H1 (cell line): ENCODE results near the gene PDE4C. TPM values are rescaled to one million over a fixed set of nuclear protein-coding genes. Genes with fewer than 3 reads are reported as not detected.

ENCODE experiments used
- CREB1 ChIP-seq: IDR thresholded peaks from 2 replicates; pipeline ENCODE4 v1.6.1; 2012; ENCODE audit warnings: inconsistent platforms
- GTF2F1 ChIP-seq: IDR thresholded peaks from 2 replicates; pipeline ENCODE4 v1.6.1; 2012; ENCODE audit warnings: low read depth, low read length, improper control_type of control experiment, borderline replicate concordance
- NRF1 ChIP-seq: IDR thresholded peaks from 2 replicates; pipeline ENCODE4 v1.6.1; 2011; ENCODE audit warnings: mild to moderate bottlenecking, low read depth, low read length, improper control_type of control experiment
- POLR2A ChIP-seq, 2 experiments: IDR thresholded peaks; 1 replicate in 1 of 2; 2 replicates in 1 of 2; pipeline ENCODE4 v1.6.1; 2011; ENCODE audit warnings: low read depth in 2 of 2, low read length in 2 of 2, mild to moderate bottlenecking in 2 of 2; ENCODE audit errors: control extremely low read depth in 1 of 2
- SAP30 ChIP-seq: fragments of 300-600 bp; sonication (generic); IDR thresholded peaks from 2 replicates; pipeline ENCODE4 v1.7.1; 2012; ENCODE audit warnings: low read length, moderate library complexity, mild to moderate bottlenecking, inconsistent platforms; ENCODE audit not compliant: insufficient read depth, insufficient replicate concordance
- TAF1 ChIP-seq: IDR thresholded peaks from 2 replicates; pipeline ENCODE4 v1.6.1; 2011; ENCODE audit warnings: mild to moderate bottlenecking, low read depth, low read length
- polyA plus RNA-seq, 7 experiments: library from polyadenylated mRNA; depleted of rRNA in 3 of 7; stranded (reverse) in 5 of 7; unstranded in 2 of 7; fragments of >200 nt in 5 of 7; fragments of 200-250 nt in 2 of 7; gene quantifications; 1 replicate in 5 of 7; 2 replicates in 1 of 7; 4 replicates in 1 of 7; pipeline versions ENCODE4 v1.2.1 to v1.2.3, GENCODE V29; 2011 to 2013; ENCODE audit warnings: missing spikeins in 2 of 7, mixed read lengths in 2 of 7
- total RNA-seq: library from RNA; stranded (reverse); fragmentation: NEBNext Ultra II Directional; extraction: Animal tissue kit (Norgen Biotek cat#: 25700); gene quantifications from 2 replicates; pipeline ENCODE4 v1.2.1, GENCODE V29; 2021
- TF ChIP-seq, protein P1 (sequence below): IDR thresholded peaks from 2 replicates; pipeline ENCODE4 v1.6.1; 2012; ENCODE audit warnings: low read length, inconsistent platforms
- TF ChIP-seq, protein P2 (sequence below): IDR thresholded peaks from 2 replicates; pipeline ENCODE4 v1.6.1; 2011; ENCODE audit warnings: low read length, improper control_type of control experiment
- TF ChIP-seq, protein P3 (sequence below): IDR thresholded peaks from 2 replicates; pipeline ENCODE4 v1.6.1; 2012; ENCODE audit warnings: inconsistent platforms

PDE4C gene
- total and polyA plus RNA-seq, 2 of the 8 experiments (the other 6 are each of a cell fraction or from before 2014, with no cell fraction given): 2.7 to 3.1 TPM

DNA sequence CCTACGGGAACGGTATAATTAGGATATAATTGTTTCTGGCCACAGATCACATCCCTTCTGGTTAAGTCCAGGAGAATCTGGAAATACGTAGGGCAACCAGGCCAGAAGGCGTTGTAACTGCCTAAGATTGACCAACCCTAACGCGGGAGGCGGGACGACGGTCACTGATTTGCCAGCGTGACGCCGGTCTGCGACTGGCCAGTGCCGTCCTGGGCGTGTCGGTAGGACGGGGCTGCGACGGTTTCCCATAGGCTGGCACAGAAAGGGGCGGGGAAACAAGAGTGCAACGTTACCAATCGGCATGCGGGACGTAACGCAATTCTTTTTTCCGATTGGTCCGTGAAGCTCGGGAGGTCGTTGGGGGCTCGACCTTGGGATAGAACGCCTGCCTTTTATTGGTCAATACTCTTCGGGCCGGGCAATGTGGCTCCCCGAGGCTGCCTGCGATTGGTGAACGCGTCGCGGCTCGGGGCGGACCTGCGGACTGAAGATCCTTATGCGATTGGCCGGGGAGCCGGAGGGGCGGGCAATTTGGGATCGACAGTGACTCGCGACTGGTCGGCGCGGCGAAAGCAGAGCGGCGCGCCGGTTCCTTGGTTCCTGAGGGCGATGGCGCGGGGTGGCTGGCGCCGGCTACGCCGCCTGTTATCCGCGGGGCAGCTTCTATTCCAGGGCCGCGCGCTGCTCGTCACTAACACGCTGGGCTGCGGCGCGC lies 33.4 kb downstream of the PDE4C start, which contains the start of gene MPV17L2 (continued):
- TF ChIP-seq, protein P1, sequence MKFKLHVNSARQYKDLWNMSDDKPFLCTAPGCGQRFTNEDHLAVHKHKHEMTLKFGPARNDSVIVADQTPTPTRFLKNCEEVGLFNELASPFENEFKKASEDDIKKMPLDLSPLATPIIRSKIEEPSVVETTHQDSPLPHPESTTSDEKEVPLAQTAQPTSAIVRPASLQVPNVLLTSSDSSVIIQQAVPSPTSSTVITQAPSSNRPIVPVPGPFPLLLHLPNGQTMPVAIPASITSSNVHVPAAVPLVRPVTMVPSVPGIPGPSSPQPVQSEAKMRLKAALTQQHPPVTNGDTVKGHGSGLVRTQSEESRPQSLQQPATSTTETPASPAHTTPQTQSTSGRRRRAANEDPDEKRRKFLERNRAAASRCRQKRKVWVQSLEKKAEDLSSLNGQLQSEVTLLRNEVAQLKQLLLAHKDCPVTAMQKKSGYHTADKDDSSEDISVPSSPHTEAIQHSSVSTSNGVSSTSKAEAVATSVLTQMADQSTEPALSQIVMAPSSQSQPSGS: no peak
- TF ChIP-seq, protein P2, sequence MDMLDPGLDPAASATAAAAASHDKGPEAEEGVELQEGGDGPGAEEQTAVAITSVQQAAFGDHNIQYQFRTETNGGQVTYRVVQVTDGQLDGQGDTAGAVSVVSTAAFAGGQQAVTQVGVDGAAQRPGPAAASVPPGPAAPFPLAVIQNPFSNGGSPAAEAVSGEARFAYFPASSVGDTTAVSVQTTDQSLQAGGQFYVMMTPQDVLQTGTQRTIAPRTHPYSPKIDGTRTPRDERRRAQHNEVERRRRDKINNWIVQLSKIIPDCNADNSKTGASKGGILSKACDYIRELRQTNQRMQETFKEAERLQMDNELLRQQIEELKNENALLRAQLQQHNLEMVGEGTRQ: no peak
- peak; percentile 83 for TF ChIP-seq CREB1
- no peak for TF ChIP-seq SAP30
- no peak for TF ChIP-seq GTF2F1
- TF ChIP-seq TAF1: peak; percentile 64
- TF ChIP-seq NRF1: no peak
- TF ChIP-seq, protein P3, sequence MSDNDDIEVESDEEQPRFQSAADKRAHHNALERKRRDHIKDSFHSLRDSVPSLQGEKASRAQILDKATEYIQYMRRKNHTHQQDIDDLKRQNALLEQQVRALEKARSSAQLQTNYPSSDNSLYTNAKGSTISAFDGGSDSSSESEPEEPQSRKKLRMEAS: peak; percentile 35; the same call in 1 of the 2 replicates
- TF ChIP-seq POLR2A (IDR thresholded peaks at IDR 0.05; ENCODE audit: control extremely low read depth in 1 of 2, low read depth in 2 of 2, low read length in 2 of 2): peak in 1 of 2 experiments; percentile 69; a peak in 2 of 3 replicates
